Peyer's patch (tissue), 4 donors: ENCODE results near the gene TUBB4A. TPM values are rescaled to one million over a fixed set of nuclear protein-coding genes. Genes with fewer than 3 reads are reported as not detected.
A peak's percentile ranks its signal among the peaks of the same experiment; 100 is the strongest.

ENCODE experiments used
- DNase-seq, 3 donors: peaks; one replicate each; pipeline ENCODE4 v3.0.0-alpha.2; 2017 to 2019
- H3K27ac ChIP-seq, 4 donors: fragments of 200-600 bp; sonication (generic); one replicate each; pipeline ENCODE4 v1.5.1; 2016 to 2019
- H3K27me3 ChIP-seq, 2 donors: fragments of 200-600 bp; sonication (generic); one replicate each; pipeline ENCODE4 v1.5.1; 2019
- H3K36me3 ChIP-seq, 3 donors: fragments of 200-600 bp; sonication (generic); one replicate each; pipeline ENCODE4 v1.5.1; 2016 to 2019
- H3K4me1 ChIP-seq, 4 donors: fragments of 200-600 bp; sonication (generic); one replicate each; pipeline ENCODE4 v1.5.1; 2016 to 2019
- H3K4me3 ChIP-seq, 4 donors: fragments of 200-600 bp; sonication (generic); 1 replicate in 3 of 4; 2 replicates in 1 of 4; pipeline ENCODE4 v1.5.1; 2016 to 2019; ENCODE audit warnings: mild to moderate bottlenecking in 1 of 4
- H3K9me3 ChIP-seq, 4 donors: fragments of 200-600 bp; sonication (generic); one replicate each; pipeline ENCODE4 v1.5.1; 2016 to 2019; ENCODE audit warnings: mild to moderate bottlenecking in 1 of 4
- POLR2A ChIP-seq, 2 donors: fragments of 450-650 bp; IDR thresholded peaks; one replicate each; pipeline ENCODE4 v1.5.1; 2017; ENCODE audit warnings: antibody characterized with exemption in 2 of 2, mild to moderate bottlenecking in 2 of 2, moderate library complexity in 2 of 2
- total RNA-seq, 4 donors: library from RNA; depleted of rRNA; stranded (reverse); fragments of >200 nt; gene quantifications; one replicate each; pipeline ENCODE4 v1.1.0, GENCODE V29; 2016
- TF ChIP-seq, protein P1 (sequence below), 6 experiments: fragments of 450-650 bp in 4 of 6; fragments of 200-600 bp in 2 of 6; sonication (generic) in 1 of 6; IDR thresholded peaks; one replicate each; pipeline ENCODE4 v1.5.1; 2017 to 2019; ENCODE audit warnings: antibody characterized with exemption in 6 of 6, mild to moderate bottlenecking in 3 of 6, moderate library complexity in 1 of 6

TUBB4A gene
- total RNA-seq, 4 donors from 2014 or later, result 0.54 to 1.6 TPM; not detected in 2

DNA sequence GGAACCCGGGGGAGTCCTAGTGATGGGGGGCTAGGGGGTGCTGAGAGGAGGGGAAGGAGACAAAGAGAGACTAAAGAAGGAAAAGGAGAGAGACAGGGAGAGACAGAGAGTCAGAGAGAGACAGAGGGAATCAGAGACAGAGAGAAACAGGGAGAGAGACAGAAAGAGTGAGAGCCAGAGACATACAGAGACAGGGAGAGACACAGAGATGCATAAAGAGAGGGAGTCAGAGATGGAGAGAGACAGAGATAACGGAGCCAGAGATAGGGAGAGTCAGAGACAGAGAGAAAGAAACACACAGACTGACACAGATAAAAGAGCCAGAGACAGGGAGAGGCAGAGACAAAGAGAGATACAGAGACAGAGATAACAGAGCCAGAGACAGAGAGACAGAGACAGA is 27.2 kb upstream of the TUBB4A start:
- TF ChIP-seq, protein P1, sequence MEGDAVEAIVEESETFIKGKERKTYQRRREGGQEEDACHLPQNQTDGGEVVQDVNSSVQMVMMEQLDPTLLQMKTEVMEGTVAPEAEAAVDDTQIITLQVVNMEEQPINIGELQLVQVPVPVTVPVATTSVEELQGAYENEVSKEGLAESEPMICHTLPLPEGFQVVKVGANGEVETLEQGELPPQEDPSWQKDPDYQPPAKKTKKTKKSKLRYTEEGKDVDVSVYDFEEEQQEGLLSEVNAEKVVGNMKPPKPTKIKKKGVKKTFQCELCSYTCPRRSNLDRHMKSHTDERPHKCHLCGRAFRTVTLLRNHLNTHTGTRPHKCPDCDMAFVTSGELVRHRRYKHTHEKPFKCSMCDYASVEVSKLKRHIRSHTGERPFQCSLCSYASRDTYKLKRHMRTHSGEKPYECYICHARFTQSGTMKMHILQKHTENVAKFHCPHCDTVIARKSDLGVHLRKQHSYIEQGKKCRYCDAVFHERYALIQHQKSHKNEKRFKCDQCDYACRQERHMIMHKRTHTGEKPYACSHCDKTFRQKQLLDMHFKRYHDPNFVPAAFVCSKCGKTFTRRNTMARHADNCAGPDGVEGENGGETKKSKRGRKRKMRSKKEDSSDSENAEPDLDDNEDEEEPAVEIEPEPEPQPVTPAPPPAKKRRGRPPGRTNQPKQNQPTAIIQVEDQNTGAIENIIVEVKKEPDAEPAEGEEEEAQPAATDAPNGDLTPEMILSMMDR (IDR thresholded peaks at IDR 0.05), result no peak
- TF ChIP-seq POLR2A (IDR thresholded peaks at IDR 0.05), result no peak
- peak overlapping the region in 1 of 4 donors; percentile 65 for H3K27ac ChIP-seq
- no peaks in the 10 kb centered on the region for H3K9me3 ChIP-seq
- no peaks in the 10 kb centered on the region for H3K36me3 ChIP-seq
- H3K27me3 ChIP-seq, result peaks cover 0 to 4% of the 10 kb centered on the region in 2 donors
- peaks cover 0 to 26% (median 12%) of the 10 kb centered on the region in 4 donors for H3K4me1 ChIP-seq
- H3K4me3 ChIP-seq, result no peak overlapping the region
- DNase-seq, result no peak

DNA sequence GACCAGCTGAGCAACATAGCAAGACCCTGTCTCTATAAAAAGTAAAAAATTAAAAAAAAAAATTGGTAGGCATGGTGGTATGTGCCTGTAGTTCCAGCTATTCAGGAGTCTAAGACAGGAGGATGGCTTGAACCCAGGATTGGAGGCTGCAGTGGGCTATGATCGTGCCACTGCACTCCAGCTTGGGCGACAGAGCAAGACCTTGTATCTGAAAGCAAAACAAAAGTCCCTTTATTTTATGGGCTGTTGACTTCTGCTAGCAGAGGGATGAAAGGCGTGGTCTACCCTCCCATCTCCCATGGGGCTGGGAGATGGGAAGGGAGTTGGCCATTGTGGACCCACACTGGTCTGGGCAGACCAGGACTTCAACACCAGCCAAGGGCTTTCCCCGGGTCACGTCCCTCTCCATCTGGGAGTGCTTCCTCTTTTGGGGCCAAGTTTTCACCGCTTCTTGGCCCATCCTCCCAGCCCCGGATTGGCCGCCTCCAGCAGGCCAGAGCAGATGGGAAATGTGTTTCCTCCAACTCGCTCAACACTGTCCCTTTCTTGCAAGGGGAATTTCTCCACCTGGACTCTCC is 26.5 kb upstream of the TUBB4A start:
- DNase-seq, result peak; percentile 49 to 69 (median 66)
- TF ChIP-seq, protein P1 (IDR thresholded peaks at IDR 0.05), result no peak
- no peak for TF ChIP-seq POLR2A (IDR thresholded peaks at IDR 0.05)
- Histone ChIP-seq H3K27me3 (peaks cover 0 to 4% of the 10 kb centered on the region in 2 donors), H3K4me3 (no peak overlapping the region), H3K27ac (peak overlapping the region in 2 of 4 donors; percentile 35 to 65), H3K9me3 (no peaks in the 10 kb centered on the region), H3K36me3 (no peaks in the 10 kb centered on the region), H3K4me1 (peaks cover 0 to 26% (median 12%) of the 10 kb centered on the region in 4 donors)

- no peaks in the 10 kb centered on the region for H3K36me3 ChIP-seq
- peak in 2 of 3 donors; percentile 74 to 77 for DNase-seq
Observed at GRCh38 chr19:6527893-6528543, 25.9 kb upstream of the TUBB4A start.

GRCh38 chr19:6524311-6524710 is 22.2 kb upstream of the TUBB4A start:
- H3K27me3 ChIP-seq, result no peaks in the 10 kb centered on the region
- no peak overlapping the region for H3K4me3 ChIP-seq
- no peak overlapping the region for H3K27ac ChIP-seq
- TF ChIP-seq POLR2A (IDR thresholded peaks at IDR 0.05), result no peak
- TF ChIP-seq, protein P1 (IDR thresholded peaks at IDR 0.05), result no peak
- no peak for DNase-seq
- H3K4me1 ChIP-seq, result peaks cover 0 to 8% (median 4%) of the 10 kb centered on the region in 4 donors
- no peaks in the 10 kb centered on the region for H3K9me3 ChIP-seq
- H3K36me3 ChIP-seq, result no peaks in the 10 kb centered on the region

More at GRCh38 chr19:6527893-6528543, 25.9 kb upstream of the TUBB4A start:
- Histone ChIP-seq H3K9me3 (no peaks in the 10 kb centered on the region), H3K27me3 (peaks cover 0 to 4% of the 10 kb centered on the region in 2 donors), H3K27ac (peak overlapping the region in 2 of 4 donors; percentile 35 to 65), H3K4me3 (no peak overlapping the region), H3K4me1 (peaks cover 0 to 25% (median 12%) of the 10 kb centered on the region in 4 donors)
- no peak for TF ChIP-seq POLR2A (IDR thresholded peaks at IDR 0.05)
- TF ChIP-seq, protein P1 (IDR thresholded peaks at IDR 0.05), result no peak

DNA sequence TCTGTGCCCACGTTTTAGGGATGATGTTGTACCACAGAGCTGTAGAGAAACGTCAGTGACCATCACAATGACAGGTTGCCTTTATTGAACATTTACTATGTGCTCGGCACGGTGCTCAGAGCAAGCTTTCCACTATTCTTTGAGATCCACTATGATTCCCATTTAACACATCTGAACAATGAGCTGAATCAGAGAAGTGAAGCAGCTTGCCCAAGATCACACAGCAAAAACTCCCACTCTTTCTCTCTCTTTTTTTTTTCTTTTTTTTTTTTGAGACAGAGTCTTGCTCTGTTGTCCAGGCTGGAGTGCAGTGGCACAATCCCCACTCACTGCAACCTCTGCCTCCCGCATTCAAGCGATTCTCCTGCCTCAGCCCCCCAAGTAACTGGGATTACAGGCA is 20.6 kb upstream of the TUBB4A start:
- Histone ChIP-seq H3K36me3 (no peaks in the 10 kb centered on the region), H3K27me3 (no peaks in the 10 kb centered on the region), H3K4me3 (no peak overlapping the region), H3K27ac (peak overlapping the region in 2 of 4 donors; percentile 71 to 77), H3K4me1 (peaks cover 0 to 11% (median 2%) of the 10 kb centered on the region in 4 donors), H3K9me3 (no peaks in the 10 kb centered on the region)
- DNase-seq, result no peak
- TF ChIP-seq, protein P1 (IDR thresholded peaks at IDR 0.05), result no peak
- no peak for TF ChIP-seq POLR2A (IDR thresholded peaks at IDR 0.05)
